Fibroblast of skin of right biceps (primary cell): ENCODE results near the gene ITGB2.

Experiments used
- DNase-seq: peaks from one replicate; pipeline ENCODE4 v3.0.0-alpha.2; 2013

Gene ITGB2

GRCh38 chr21:44842721-44843445 is 77.8 kb downstream of the ITGB2 start:
- no peak for DNase-seq

GRCh38 chr21:44842087-44842486 is 78.6 kb downstream of the ITGB2 start:
- DNase-seq, result no peak

GRCh38 chr21:44840771-44841170 is 79.9 kb downstream of the ITGB2 start:
- no peak for DNase-seq

- no peak for DNase-seq
Measured at GRCh38 chr21:44838951-44839350, 81.7 kb downstream of the ITGB2 start.

- DNase-seq, result no peak
Measured at GRCh38 chr21:44838039-44838895, 82.4 kb downstream of the ITGB2 start.

- no peak for DNase-seq
Measured at GRCh38 chr21:44837537-44837936, 83.2 kb downstream of the ITGB2 start.

- no peak for DNase-seq
Measured at GRCh38 chr21:44836666-44837471, 83.8 kb downstream of the ITGB2 start.

GRCh38 chr21:44836349-44836665 is 84.4 kb downstream of the ITGB2 start:
- no peak for DNase-seq
